ENCODE results near the gene CMTM4. TPM values are rescaled to one million over a fixed set of nuclear protein-coding genes. Genes with fewer than 3 reads are reported as not detected.
A peak's percentile ranks its signal among the peaks of the same experiment; 100 is the strongest.
"Not testable (repeated sequence)": the region's sequence is repeated elsewhere in the genome, so short reads cannot be mapped to it uniquely, and the experiment has no call there.

The CMTM4 gene
- total RNA-seq, 4 donors from 2014 or later = 12.7 to 21.2 (median 17.2) TPM

GRCh38 chr16:66569827-66570405 lies 126.6 kb downstream of the CMTM4 start:
- peak; percentile 28 for ATAC-seq
- Histone ChIP-seq H3K4me3 (no peak overlapping the region), H3K9me3 (no peaks in the 10 kb centered on the region), H3K27me3 (no peaks in the 10 kb centered on the region), H3K36me3 (peaks cover 0 to 25% of the 10 kb centered on the region in 2 donors), H3K27ac (no peak overlapping the region), H3K4me1 (no peaks in the 10 kb centered on the region)
- WGBS, 2 donors (ENCODE audit: low coverage in 1 of 2) = 50 to 64% methylated on average over 2 to 3 of the region's 3 CpGs
- TF ChIP-seq EP300 (IDR thresholded peaks at IDR 0.05) (no peak), POLR2AphosphoS5 (IDR thresholded peaks at IDR 0.05) (no peak), CTCF (IDR thresholded peaks at IDR 0.05) (no peak), POLR2A (IDR thresholded peaks at IDR 0.05) (no peak)

GRCh38 chr16:66569131-66569530 lies 127.4 kb downstream of the CMTM4 start:
- Histone ChIP-seq H3K36me3 (peaks cover 0 to 33% of the 10 kb centered on the region in 2 donors), H3K4me3 (no peak overlapping the region), H3K4me1 (no peaks in the 10 kb centered on the region), H3K9me3 (no peaks in the 10 kb centered on the region), H3K27ac (no peak overlapping the region), H3K27me3 (no peaks in the 10 kb centered on the region)
- TF ChIP-seq CTCF (IDR thresholded peaks at IDR 0.05) (no peak), POLR2AphosphoS5 (IDR thresholded peaks at IDR 0.05) (no peak), POLR2A (IDR thresholded peaks at IDR 0.05) (no peak), EP300 (IDR thresholded peaks at IDR 0.05) (no peak)
- ATAC-seq = no peak
- 76 to 80% methylated on average over 1 of the region's 1 CpG for WGBS, 2 donors (ENCODE audit: low coverage in 1 of 2)

GRCh38 chr16:66568355-66568754 lies 128.2 kb downstream of the CMTM4 start:
- WGBS, 2 donors (ENCODE audit: low coverage in 1 of 2) = 80 to 100% methylated on average over 2 of the region's 2 CpGs
- Histone ChIP-seq H3K36me3 (peaks cover 0 to 35% of the 10 kb centered on the region in 2 donors), H3K9me3 (no peaks in the 10 kb centered on the region), H3K27me3 (no peaks in the 10 kb centered on the region), H3K27ac (no peak overlapping the region), H3K4me3 (no peak overlapping the region), H3K4me1 (no peaks in the 10 kb centered on the region)
- no peak for ATAC-seq
- TF ChIP-seq POLR2AphosphoS5 (IDR thresholded peaks at IDR 0.05) (no peak), CTCF (IDR thresholded peaks at IDR 0.05) (no peak), EP300 (IDR thresholded peaks at IDR 0.05) (no peak), POLR2A (IDR thresholded peaks at IDR 0.05) (no peak)

- not testable (repeated sequence) for H3K4me3 ChIP-seq, H3K9me3 ChIP-seq, H3K27ac ChIP-seq, H3K27me3 ChIP-seq, H3K4me1 ChIP-seq, ATAC-seq
- H3K36me3 ChIP-seq = peaks cover 0 to 35% of the 10 kb centered on the region in 2 donors
- WGBS, 2 donors (ENCODE audit: low coverage in 1 of 2) = 100% methylated on average over 1 to 3 of the region's 3 CpGs
Observed at GRCh38 chr16:66567270-66567669, 129.3 kb downstream of the CMTM4 start.

GRCh38 chr16:66566051-66566901 lies 130.3 kb downstream of the CMTM4 start, which contains the start of gene CMTM1:
TSS of gene CMTM1 (plus strand) at chr16:66566439. CDS start at chr16:66566514, 75 bp downstream.
- WGBS, 2 donors (ENCODE audit: low coverage in 1 of 2) = 100% methylated on average over 18 of the region's 54 CpGs; no CpG with 5 or more reads in 1 of the 2 donors
- H3K36me3 ChIP-seq = peaks cover 0 to 44% of the 10 kb centered on the region in 2 donors
- no peak for ATAC-seq

More at GRCh38 chr16:66566051-66566901, 130.3 kb downstream of the CMTM4 start, which contains the start of gene CMTM1:
- Histone ChIP-seq H3K9me3 (no peaks in the 10 kb centered on the region), H3K27ac (no peak within 1 kb of the TSS), H3K27me3 (no peaks in the 10 kb centered on the region), H3K4me3 (no peak within 1 kb of the TSS), H3K4me1 (no peaks in the 10 kb centered on the region)
- no peak for TF ChIP-seq CTCF (IDR thresholded peaks at IDR 0.05)

Small RNAs within 50 kb of the gene (small RNA-seq; reads per million reads assigned to genes)
- gene CKLF-CMTM1 = 0 reads per million in 4 donors

Other genes with a start within 250 kb of the CMTM4 start
- 10 to 100 TPM; 32.7 to 42.8 (median 37.0) TPM for gene TK2, start 146.6 kb downstream of the CMTM4 start, total RNA-seq
- gene CKLF, start 144.2 kb downstream of the CMTM4 start, total RNA-seq = 10 to 100 TPM; 13.1 to 31.5 (median 17.9) TPM
- gene CMTM1, start 130.3 kb downstream of the CMTM4 start, total RNA-seq = under 1 TPM in 1 of 4 donors, not detected in 3; 0.89 TPM
- gene CMTM2, start 117.3 kb downstream of the CMTM4 start, total RNA-seq = not detected
- 10 to 100 TPM; 15.7 to 24.9 (median 19.3) TPM for gene CMTM3, start 92.0 kb downstream of the CMTM4 start, total RNA-seq
- gene DYNC1LI2, start 54.9 kb upstream of the CMTM4 start, total RNA-seq = 100 to 1,000 TPM; 202 to 292 (median 219) TPM
- under 1 TPM in 1 of 4 donors, not detected in 3; 0.40 TPM for gene TERB1, start 104.8 kb upstream of the CMTM4 start, total RNA-seq
- gene NAE1, start 134.2 kb upstream of the CMTM4 start, total RNA-seq = 10 to 100 TPM; 37.3 to 63.2 (median 52.4) TPM
- gene CA7, start 147.7 kb upstream of the CMTM4 start, total RNA-seq = not detected
- gene PDP2, start 183.8 kb upstream of the CMTM4 start, total RNA-seq = 10 to 100 TPM in 1 of 4 donors, 1 to 10 TPM in 3; 3.7 to 11.7 (median 5.8) TPM
- gene CDH16, start 222.1 kb upstream of the CMTM4 start, total RNA-seq = not detected
- gene RRAD, start 228.8 kb upstream of the CMTM4 start, total RNA-seq = 100 to 1,000 TPM in 1 of 4 donors, 10 to 100 TPM in 3; 33.4 to 103 (median 50.8) TPM
- gene CIAO2B, start 237.7 kb upstream of the CMTM4 start, total RNA-seq = 10 to 100 TPM; 54.3 to 88.9 (median 79.5) TPM
- 10 to 100 TPM; 25.9 to 32.6 (median 26.3) TPM for gene CES2, start 238.8 kb upstream of the CMTM4 start, total RNA-seq

Measured in gastroesophageal sphincter (tissue), 4 donors.